BE2C (cell line): Measurements from ENCODE around the gene MCL1.
A peak's percentile ranks its signal among the peaks of the same experiment; 100 is the strongest.

ENCODE experiments used
- DNase-seq: peaks from one replicate; pipeline ENCODE4 v3.0.0-alpha.2; 2020
- H3K27me3 ChIP-seq: fragments of 250-450 bp; sonication (Bioruptor Pico); 2 replicates; pipeline ENCODE4 v1.5.1; 2020; ENCODE audit warnings: mild to moderate bottlenecking
- H3K36me3 ChIP-seq: fragments of 250-450 bp; sonication (Bioruptor Pico); 2 replicates; pipeline ENCODE4 v1.5.1; 2020; ENCODE audit warnings: mild to moderate bottlenecking
- H3K4me1 ChIP-seq: fragments of 250-450 bp; sonication (Bioruptor Pico); 2 replicates; pipeline ENCODE4 v1.5.1; 2020
- H3K4me3 ChIP-seq: 2 replicates; pipeline ENCODE4 v1.5.1; 2011; ENCODE audit warnings: low read depth, low read length
- H3K9me3 ChIP-seq: fragments of 250-450 bp; sonication (Bioruptor Pico); 2 replicates; pipeline ENCODE4 v1.5.1; 2020
- CTCF ChIP-seq: IDR thresholded peaks from 2 replicates; pipeline ENCODE4 v1.5.1; 2012; ENCODE audit warnings: mild to moderate bottlenecking, low read depth, low read length

MCL1 gene

GRCh38 chr1:150563340-150564038, 15.9 kb downstream of the MCL1 start:
- no peak for TF ChIP-seq CTCF
- H3K9me3 ChIP-seq, result no peaks in the 10 kb centered on the region
- no peaks in the 10 kb centered on the region for H3K27me3 ChIP-seq
- no peak overlapping the region for H3K4me3 ChIP-seq
- H3K4me1 ChIP-seq, result peaks cover 33% of the 10 kb centered on the region
- H3K36me3 ChIP-seq, result no peaks in the 10 kb centered on the region
- DNase-seq, result peak; percentile 53

GRCh38 chr1:150562446-150563339, 16.7 kb downstream of the MCL1 start:
- no peak for TF ChIP-seq CTCF
- Histone ChIP-seq H3K27me3 (no peaks in the 10 kb centered on the region), H3K4me3 (peak overlapping the region; percentile 76), H3K9me3 (no peaks in the 10 kb centered on the region), H3K36me3 (no peaks in the 10 kb centered on the region), H3K4me1 (peaks cover 26% of the 10 kb centered on the region)
- no peak for DNase-seq

- DNase-seq, result peak; percentile 82
- H3K4me1 ChIP-seq, result peaks cover 19% of the 10 kb centered on the region
- H3K27me3 ChIP-seq, result no peaks in the 10 kb centered on the region
- no peak for TF ChIP-seq CTCF
- H3K9me3 ChIP-seq, result no peaks in the 10 kb centered on the region
- H3K4me3 ChIP-seq, result peak overlapping the region; percentile 76
- H3K36me3 ChIP-seq, result no peaks in the 10 kb centered on the region
Observed at GRCh38 chr1:150561974-150562445, 17.4 kb downstream of the MCL1 start.

- Histone ChIP-seq H3K36me3 (no peaks in the 10 kb centered on the region), H3K4me3 (peak overlapping the region; percentile 76), H3K9me3 (no peaks in the 10 kb centered on the region), H3K4me1 (peaks cover 19% of the 10 kb centered on the region), H3K27me3 (no peaks in the 10 kb centered on the region)
- DNase-seq, result peak; percentile 85
- TF ChIP-seq CTCF, result no peak
Observed at GRCh38 chr1:150561254-150561973, 18.0 kb downstream of the MCL1 start.

- peak; percentile 93 for DNase-seq
- Histone ChIP-seq H3K27me3 (no peaks in the 10 kb centered on the region), H3K36me3 (no peaks in the 10 kb centered on the region), H3K4me1 (peaks cover 19% of the 10 kb centered on the region), H3K9me3 (no peaks in the 10 kb centered on the region), H3K4me3 (peak overlapping the region; percentile 76)
- TF ChIP-seq CTCF, result peak; percentile 87
Observed at GRCh38 chr1:150560576-150561253, 18.7 kb downstream of the MCL1 start.
